Sigmoid colon (tissue), 4 donors: ENCODE data around the gene EDRF1.

Experiments
- EP300 ChIP-seq, 4 donors: sonication (generic); formaldehyde crosslinking; IDR thresholded peaks; one replicate each; pipeline ENCODE4 v1.6.1; 2017; ENCODE audit warnings: antibody characterized with exemption in 4 of 4
- POLR2A ChIP-seq, 2 donors: fragments of 450-650 bp; IDR thresholded peaks; one replicate each; pipeline ENCODE4 v1.6.1; 2016; ENCODE audit warnings: antibody characterized with exemption in 2 of 2, mild to moderate bottlenecking in 2 of 2, moderate library complexity in 2 of 2
- TF ChIP-seq, protein P1 (sequence below), 4 experiments: fragments of 450-650 bp in 3 of 4; fragments of 200-600 bp in 1 of 4; IDR thresholded peaks; one replicate each; pipeline ENCODE4 v1.5.1; 2016 to 2019; ENCODE audit warnings: antibody characterized with exemption in 4 of 4, mild to moderate bottlenecking in 3 of 4, moderate library complexity in 2 of 4

DNA sequence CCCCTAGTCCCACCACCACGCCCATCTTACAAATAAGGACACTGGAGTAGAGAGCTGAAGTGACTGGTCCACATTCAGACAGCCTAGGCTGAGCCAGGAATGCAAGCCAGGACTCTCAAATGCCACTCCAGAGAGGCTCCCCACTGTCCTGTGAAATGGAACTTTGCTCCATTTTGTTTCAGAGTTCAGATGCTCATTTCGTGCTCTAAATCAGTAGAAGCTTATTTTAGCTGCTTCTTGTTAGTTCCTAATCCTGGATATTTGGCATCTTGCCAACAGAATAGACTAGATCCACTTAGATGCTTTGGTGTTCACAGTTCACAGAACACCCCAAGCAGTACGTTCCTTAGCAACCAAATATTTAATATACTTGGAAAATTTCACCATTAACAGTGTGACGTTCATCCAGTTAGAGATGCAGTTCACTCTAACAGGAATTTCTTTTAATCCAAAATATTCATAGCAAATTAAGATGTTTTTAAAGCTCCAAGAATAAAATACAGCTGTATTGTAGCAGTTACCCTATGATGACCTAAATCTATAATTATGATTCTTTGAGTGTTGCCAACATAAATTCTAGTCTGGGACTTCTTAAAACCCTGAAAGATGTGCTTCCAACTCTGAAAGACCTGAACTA is 48.8 kb downstream of the EDRF1 start:
- TF ChIP-seq, protein P1, sequence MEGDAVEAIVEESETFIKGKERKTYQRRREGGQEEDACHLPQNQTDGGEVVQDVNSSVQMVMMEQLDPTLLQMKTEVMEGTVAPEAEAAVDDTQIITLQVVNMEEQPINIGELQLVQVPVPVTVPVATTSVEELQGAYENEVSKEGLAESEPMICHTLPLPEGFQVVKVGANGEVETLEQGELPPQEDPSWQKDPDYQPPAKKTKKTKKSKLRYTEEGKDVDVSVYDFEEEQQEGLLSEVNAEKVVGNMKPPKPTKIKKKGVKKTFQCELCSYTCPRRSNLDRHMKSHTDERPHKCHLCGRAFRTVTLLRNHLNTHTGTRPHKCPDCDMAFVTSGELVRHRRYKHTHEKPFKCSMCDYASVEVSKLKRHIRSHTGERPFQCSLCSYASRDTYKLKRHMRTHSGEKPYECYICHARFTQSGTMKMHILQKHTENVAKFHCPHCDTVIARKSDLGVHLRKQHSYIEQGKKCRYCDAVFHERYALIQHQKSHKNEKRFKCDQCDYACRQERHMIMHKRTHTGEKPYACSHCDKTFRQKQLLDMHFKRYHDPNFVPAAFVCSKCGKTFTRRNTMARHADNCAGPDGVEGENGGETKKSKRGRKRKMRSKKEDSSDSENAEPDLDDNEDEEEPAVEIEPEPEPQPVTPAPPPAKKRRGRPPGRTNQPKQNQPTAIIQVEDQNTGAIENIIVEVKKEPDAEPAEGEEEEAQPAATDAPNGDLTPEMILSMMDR (IDR thresholded peaks at IDR 0.05), result no peak
- no peak for TF ChIP-seq EP300 (IDR thresholded peaks at IDR 0.05)
- TF ChIP-seq POLR2A (IDR thresholded peaks at IDR 0.05), result no peak
